HG03280 (cell line): ENCODE measurements around the gene ZSWIM5.

Experiments used
- ATAC-seq: cut with Tn5 transposase; IDR thresholded peaks from one replicate; pipeline ENCODE4 v1.9.1; 2021; ENCODE audit warnings: mild to moderate bottlenecking, moderate library complexity; ENCODE audit not compliant: unreplicated experiment

ZSWIM5 gene

GRCh38 chr1:45037456-45037855 is 168.9 kb downstream of the ZSWIM5 start:
- ATAC-seq: no peak

- no peak for ATAC-seq
Observed at GRCh38 chr1:45035631-45036301, 170.6 kb downstream of the ZSWIM5 start.

GRCh38 chr1:45033356-45033755 is 173.0 kb downstream of the ZSWIM5 start:
- no peak for ATAC-seq

GRCh38 chr1:45032837-45033236 is 173.6 kb downstream of the ZSWIM5 start:
- ATAC-seq: no peak

DNA sequence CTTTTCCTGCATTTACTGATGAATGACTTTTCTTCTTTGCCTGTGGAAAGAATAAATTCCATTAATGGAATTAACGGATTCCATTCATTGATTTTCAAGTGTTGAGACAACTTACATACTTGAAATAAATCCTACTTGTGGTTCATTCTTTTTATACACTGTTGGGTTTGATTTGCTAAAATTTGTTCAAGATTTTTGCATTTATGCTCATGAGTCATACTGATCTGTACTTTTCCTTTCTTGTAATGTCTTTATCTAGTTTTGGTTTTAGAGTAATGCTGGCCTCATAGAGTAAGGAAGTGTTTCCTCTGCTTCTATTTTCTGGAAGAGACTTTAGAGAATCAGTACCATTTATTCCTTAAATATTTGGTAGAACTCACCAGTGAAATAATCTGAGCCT is 180.0 kb downstream of the ZSWIM5 start:
- no peak for ATAC-seq

GRCh38 chr1:45023663-45024062 is 182.7 kb downstream of the ZSWIM5 start:
- ATAC-seq: no peak

GRCh38 chr1:45018599-45019230 is 187.7 kb downstream of the ZSWIM5 start:
- peak; percentile 70 for ATAC-seq

- ATAC-seq: no peak
Observed at GRCh38 chr1:45016767-45017166, 189.6 kb downstream of the ZSWIM5 start.

- no peak for ATAC-seq
Observed at GRCh38 chr1:45016090-45016697, 190.2 kb downstream of the ZSWIM5 start.

DNA sequence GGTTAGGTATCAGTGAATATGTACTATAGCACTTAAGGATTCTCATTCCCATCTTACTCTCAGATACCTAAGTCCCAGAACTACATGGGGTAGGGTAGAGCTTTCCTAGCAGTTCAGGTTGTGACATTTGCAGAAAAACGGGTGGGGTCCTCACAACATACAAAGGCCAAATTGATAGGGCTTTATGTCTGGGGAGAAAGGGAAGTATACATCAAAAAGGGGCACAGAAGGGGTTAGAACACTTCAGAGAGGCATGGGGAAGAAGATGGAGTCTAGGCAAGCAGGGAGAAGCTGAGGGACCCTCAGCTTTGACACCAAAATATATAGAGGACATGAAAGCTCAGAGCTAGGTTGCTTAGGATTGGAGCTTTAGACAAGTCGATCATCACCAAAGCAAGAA is 190.7 kb downstream of the ZSWIM5 start:
- ATAC-seq: no peak

DNA sequence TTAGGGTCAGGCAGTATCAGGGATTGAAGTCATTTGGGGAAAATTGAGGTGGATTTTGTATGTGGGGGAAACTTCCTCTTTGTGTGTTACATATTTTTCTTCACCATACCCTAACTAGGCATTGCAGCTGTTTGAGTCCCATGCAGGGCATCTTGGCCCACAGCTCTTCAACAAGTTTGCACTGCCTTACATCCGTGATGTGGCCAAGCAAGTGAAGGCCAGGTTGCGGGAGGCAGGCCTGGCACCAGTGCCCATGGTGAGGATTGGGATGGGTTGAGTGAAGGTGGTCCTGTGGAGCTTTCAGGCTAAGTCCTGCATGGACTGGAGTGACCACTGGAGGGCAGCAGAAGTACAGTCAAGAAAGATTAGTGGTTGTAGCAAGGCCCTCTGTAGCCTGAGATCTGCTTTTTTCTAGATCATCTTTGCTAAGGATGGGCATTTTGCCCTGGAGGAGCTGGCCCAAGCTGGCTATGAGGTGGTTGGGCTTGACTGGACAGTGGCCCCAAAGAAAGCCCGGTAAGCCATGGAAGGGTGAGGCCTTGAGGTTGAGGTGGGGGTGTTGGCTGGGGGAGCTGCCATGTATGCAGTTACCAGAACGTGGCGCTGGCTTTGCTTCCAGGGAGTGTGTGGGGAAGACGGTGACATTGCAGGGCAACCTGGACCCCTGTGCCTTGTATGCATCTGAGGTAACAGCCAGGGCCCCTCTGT is 191.9 kb downstream of the ZSWIM5 start:
- ATAC-seq: no peak

- no peak for ATAC-seq
Observed at GRCh38 chr1:45013551-45014209, 192.7 kb downstream of the ZSWIM5 start.

- no peak for ATAC-seq
Observed at GRCh38 chr1:45012639-45013278, 193.6 kb downstream of the ZSWIM5 start.

DNA sequence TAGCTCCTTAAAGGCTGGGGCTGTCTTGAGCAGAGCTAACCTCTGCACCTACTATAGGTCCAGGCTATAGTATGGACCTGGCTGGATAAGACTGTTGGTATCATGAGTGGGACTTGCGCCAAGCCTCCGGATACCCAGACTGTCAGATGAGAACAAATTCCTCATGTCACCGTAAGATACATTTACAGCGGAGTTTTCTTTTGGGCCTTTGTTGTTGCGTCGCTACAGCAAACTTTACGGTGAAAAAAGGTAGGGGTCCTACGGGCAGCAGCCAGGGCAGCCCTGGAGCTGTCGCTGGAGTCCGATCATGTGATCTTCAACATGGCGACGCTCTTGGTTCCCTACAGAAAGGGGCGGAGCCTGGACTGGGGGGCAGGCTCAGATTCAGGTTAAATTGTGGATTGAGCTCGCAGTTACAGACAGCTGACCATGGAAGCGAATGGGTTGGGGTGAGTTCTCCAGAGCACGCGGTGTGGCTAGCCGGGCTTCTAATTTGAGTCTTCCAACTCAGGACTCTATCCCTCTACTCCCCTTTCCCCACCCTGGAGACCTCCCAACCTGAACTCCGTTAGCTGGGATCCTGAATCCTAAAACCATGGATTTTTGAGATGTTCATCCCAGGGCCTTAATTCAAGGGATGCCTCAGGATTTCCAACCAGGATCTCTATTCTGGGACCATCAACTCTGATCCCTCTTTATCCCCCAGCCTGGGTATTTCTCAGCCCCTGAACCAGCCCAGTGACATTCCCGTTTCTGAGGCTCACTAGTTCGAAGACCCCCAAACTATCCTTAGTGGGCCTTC is 194.4 kb downstream of the ZSWIM5 start, which contains the start of gene UROD:
TSS of gene UROD (plus strand) at position 418 of the 802 bp plus-strand sequence. CDS start at position 430, 12 bp downstream.
- peak; percentile 76 for ATAC-seq

GRCh38 chr1:45010855-45011811 is 195.3 kb downstream of the ZSWIM5 start, which contains the start of gene HECTD3:
Gene HECTD3 (minus strand): TSS chr1:45011324. CDS start chr1:45011257, 67 bp downstream.
- peak; percentile 66 for ATAC-seq

DNA sequence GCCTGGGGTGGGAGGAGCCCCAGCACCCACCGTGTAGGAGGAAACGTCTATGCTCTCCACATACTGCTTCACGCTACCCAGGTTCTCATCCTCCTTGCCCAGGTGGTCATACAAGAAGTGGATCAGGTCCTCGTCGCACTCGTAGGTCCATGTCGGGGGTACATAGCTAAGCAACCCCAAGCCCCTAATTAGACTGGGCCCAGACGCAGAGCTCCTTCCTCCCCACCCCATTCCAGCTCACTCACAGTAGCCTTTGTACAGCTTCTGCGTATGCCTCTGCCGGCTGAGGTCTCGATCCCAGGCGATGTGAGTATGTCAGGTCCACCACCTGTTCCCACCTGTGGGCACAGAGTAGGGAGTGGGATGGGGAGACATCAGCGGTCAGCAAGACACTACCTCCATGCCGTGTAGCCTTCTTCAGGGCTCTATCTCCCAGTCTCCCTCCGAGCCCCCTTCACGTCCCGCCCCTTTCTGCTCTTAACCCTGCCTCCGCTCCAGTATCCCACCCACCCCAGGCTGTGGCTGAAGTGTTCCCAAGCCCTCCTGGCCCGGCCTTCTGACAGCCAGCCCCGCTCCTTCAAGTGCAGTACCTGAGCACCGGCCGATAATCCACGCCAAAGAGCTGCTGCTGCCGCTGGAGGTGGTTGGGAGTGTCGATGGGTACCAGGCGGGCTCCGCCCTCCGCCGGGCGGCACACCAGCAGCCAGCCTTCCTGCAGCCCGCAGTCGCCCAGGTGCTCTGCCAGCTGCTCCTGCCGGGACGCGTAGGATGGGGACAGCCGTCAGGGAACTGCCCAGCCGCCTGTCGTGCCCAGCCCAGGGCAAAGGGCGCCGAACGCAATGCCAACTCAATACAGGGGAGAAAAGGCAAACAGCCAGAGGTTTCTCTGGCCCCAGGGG is 196.2 kb downstream of the ZSWIM5 start:
- ATAC-seq: no peak

DNA sequence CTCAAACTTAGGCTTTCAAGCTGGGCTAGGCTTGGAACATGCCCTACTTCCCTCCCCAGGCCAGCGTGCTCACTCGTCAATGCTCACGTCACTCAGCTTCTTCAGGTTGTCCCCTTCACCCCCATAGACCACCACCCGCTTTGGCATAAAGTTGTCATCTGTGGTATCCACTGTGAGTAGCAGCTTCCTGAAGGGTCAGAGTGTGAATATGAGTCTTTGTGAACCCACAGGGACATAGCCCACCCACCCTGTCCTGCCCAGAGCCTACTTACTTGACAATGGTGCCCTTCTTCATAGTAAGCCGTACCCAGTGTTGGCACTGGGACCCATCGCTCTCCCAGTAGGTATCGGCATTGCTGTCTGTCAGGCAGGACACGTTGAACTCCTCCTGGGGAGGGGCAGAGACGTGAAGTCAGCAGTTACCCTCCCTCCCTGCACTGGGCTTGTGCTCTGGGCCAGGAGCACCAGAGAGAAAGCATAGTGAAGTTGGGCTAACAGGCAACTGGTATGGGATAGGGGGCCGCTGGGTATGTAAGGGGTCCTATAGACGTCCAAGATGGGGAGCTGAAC is 197.0 kb downstream of the ZSWIM5 start:
- ATAC-seq: no peak
